GM19463 (cell line): ENCODE measurements around the gene BRAT1.

ENCODE experiments used
- ATAC-seq: cut with Tn5 transposase; IDR thresholded peaks from one replicate; pipeline ENCODE4 v1.9.1; 2021; ENCODE audit warnings: mild to moderate bottlenecking, moderate library complexity; ENCODE audit not compliant: unreplicated experiment

BRAT1 gene

GRCh38 chr7:2585446-2585845, 30.1 kb upstream of the BRAT1 start:
- no peak for ATAC-seq

DNA sequence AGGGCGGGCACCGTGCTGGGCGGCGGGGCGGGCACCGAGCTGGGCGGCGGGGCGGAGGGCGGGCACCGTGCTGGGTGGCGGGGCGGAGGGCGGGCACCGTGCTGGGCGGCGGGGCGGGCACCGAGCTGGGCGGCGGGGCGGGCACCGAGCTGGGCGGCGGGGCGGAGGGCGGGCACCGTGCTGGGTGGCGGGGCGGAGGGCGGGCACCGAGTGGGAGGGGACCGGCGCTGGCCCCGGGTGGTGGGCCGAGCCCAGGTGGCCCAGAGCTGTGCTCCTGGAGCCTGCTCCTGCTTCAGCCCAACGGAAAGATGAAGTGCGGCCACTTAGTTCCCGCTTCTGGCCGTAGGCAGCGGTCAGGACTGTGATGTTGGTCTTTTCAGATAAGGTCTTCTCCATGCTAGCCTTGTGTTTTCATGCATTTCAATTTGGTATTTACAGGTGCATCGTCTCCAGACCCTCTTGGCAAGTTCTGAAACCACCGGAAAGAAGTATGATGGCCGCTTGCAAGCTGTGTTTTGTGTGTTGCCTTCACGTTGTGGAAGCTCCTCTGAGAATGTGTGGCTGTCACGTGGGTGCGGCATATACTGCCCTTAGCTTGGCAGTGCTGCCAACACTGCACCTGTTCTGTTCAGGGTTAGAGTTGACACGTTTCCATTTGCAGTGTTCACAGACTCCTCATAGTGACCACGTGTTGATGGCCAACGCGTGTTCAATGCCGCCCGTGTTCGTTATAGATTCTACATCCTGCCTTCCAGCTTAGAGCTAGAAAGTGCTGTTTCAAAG, 28.7 kb upstream of the BRAT1 start:
- ATAC-seq, result no peak

- no peak for ATAC-seq
Measured at GRCh38 chr7:2582006-2582735, 26.8 kb upstream of the BRAT1 start.

DNA sequence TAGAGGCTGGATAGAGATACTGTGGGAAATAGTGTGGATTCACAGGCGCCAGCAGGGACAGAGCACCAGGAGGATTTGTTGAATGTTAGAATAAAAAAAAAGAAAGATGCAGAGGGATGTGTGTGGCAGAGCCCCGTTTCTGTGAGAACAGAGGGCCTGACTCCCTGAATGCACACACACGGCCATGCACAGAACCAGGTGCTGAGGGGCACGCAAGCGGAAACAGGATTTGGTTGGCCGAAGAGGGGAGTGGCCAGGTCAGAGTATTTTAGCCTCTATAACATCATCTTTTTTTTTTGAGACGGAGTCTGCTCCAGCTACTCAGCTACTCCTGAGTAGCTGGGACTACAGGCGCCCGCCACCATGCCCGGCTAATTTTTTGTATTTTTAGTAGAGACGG, 25.3 kb upstream of the BRAT1 start:
- ATAC-seq, result no peak

- no peak for ATAC-seq
Measured at GRCh38 chr7:2577914-2578680, 22.8 kb upstream of the BRAT1 start.

- no peak for ATAC-seq
Measured at GRCh38 chr7:2576742-2577491, 21.6 kb upstream of the BRAT1 start.

GRCh38 chr7:2575733-2576340, 20.5 kb upstream of the BRAT1 start:
- ATAC-seq, result no peak

- ATAC-seq, result no peak
Measured at GRCh38 chr7:2575046-2575732, 19.9 kb upstream of the BRAT1 start.

GRCh38 chr7:2573761-2574160, 18.4 kb upstream of the BRAT1 start:
- ATAC-seq, result no peak

GRCh38 chr7:2572101-2572842, 16.9 kb upstream of the BRAT1 start:
- ATAC-seq, result no peak

- no peak for ATAC-seq
Measured at GRCh38 chr7:2571409-2571808, 16.1 kb upstream of the BRAT1 start.

- no peak for ATAC-seq
Measured at GRCh38 chr7:2570021-2570420, 14.7 kb upstream of the BRAT1 start.

GRCh38 chr7:2569421-2569820, 14.1 kb upstream of the BRAT1 start:
- no peak for ATAC-seq

- no peak for ATAC-seq
Measured at GRCh38 chr7:2568521-2569223, 13.3 kb upstream of the BRAT1 start.

GRCh38 chr7:2567679-2568278, 12.5 kb upstream of the BRAT1 start:
- ATAC-seq, result no peak

DNA sequence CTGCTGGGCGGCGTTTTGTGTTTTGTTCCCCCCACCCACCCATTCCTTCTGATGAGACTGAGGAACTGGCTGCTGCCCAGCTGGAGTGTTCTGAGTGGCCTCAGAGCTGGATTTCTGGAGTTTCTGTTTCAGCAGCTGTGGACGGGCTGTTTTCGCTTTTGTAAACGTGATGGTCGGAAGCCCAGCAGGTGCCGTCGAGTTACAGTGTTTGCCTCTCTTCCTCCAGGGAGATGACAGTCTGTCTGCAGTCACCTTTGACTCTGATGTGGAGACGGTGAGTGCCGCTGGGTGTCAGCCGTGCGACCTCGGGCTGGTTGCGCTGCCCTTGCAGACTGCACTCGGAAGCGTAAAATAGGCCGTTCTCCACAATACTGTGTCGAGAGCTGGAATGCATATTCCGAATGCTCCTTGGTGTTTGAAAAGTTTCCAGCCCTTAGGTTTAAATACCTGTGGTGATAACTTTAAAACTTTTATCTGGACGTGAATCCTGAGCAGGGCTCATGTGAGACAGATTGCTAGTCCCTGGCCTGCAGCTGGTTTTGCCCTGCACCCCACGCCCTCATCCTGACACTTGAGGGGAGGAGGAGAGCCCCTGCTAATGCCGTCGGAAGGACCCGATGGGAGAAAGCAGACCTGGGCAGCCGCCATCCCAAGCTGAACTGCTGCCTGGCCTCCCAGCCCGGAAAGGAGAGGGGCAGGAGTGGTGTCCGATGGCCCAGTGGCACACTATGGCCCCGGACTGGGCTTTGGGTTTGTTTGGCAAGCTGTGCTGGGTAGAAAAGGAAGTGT, 11.8 kb upstream of the BRAT1 start:
- no peak for ATAC-seq

- no peak for ATAC-seq
Measured at GRCh38 chr7:2566348-2566889, 11.1 kb upstream of the BRAT1 start.
